Measurements from ENCODE around the gene RAD51C. TPM values are rescaled to one million over a fixed set of nuclear protein-coding genes. Genes with fewer than 3 reads are reported as not detected.
A peak's percentile ranks its signal among the peaks of the same experiment; 100 is the strongest.
"Not testable (repeated sequence)": the region's sequence is repeated elsewhere in the genome, so short reads cannot be mapped to it uniquely, and the experiment has no call there.

RAD51C gene
- total RNA-seq, result 48.7 and 49.5 TPM in 2 replicates
- long read RNA-seq, transcript RAD51C-201 (9 exons, 2,591 nt), result major isoform, 54 of 116 reads
- long read RNA-seq, partial matches to known transcripts, result 3 of 116 reads
- long read RNA-seq, other reads (novel, unspliced or antisense), result 52 of 116 reads

DNA sequence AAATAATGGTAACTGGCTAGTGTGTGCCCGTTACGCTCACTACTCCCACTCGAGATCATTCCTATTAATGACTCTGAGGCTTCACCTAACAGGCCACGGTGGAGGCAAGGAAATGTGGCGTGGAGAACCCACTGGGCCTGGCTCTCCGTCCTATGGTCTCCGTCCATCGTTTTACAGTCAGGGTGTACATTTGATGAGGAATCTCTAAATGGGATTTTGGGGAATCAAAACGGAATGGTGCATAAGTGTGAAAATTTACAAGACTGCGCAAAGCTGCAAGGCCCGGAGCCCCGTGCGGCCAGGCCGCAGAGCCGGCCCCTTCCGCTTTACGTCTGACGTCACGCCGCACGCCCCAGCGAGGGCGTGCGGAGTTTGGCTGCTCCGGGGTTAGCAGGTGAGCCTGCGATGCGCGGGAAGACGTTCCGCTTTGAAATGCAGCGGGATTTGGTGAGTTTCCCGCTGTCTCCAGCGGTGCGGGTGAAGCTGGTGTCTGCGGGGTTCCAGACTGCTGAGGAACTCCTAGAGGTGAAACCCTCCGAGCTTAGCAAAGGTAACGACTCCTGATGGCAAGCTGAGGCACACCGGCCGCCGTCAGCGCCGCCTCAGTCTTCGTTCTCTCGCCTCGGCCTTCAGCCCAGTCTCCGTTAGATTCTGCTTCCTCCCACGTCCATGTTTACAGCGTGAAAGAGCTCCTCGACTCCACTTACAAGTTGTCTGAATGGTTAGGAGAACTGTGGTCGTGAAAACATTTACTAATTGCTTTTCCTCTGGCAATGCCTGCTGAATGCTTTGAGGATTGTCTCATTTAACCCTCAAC, at the start of gene RAD51C:
RAD51C (plus strand) TSS at position 364 of the 817 bp plus-strand sequence; CDS start at position 406, 42 bp downstream.
- Mint-ChIP-seq H3K4me3 (peak within 1 kb of the TSS; percentile 88), H3K27me3 (ENCODE audit: low read depth) (no peaks in the 10 kb centered on the region), H3K9me3 (no peaks in the 10 kb centered on the region), H3K4me1 (peaks cover 25% of the 10 kb centered on the region), H3K36me3 (ENCODE audit: low read depth) (no peaks in the 10 kb centered on the region), H3K27ac (ENCODE audit: unreplicated experiment) (peak within 1 kb of the TSS; percentile 92)
- peak; percentile 54 for DNase-seq (ENCODE audit: low read depth, low spot score)
- TF ChIP-seq, protein P1, sequence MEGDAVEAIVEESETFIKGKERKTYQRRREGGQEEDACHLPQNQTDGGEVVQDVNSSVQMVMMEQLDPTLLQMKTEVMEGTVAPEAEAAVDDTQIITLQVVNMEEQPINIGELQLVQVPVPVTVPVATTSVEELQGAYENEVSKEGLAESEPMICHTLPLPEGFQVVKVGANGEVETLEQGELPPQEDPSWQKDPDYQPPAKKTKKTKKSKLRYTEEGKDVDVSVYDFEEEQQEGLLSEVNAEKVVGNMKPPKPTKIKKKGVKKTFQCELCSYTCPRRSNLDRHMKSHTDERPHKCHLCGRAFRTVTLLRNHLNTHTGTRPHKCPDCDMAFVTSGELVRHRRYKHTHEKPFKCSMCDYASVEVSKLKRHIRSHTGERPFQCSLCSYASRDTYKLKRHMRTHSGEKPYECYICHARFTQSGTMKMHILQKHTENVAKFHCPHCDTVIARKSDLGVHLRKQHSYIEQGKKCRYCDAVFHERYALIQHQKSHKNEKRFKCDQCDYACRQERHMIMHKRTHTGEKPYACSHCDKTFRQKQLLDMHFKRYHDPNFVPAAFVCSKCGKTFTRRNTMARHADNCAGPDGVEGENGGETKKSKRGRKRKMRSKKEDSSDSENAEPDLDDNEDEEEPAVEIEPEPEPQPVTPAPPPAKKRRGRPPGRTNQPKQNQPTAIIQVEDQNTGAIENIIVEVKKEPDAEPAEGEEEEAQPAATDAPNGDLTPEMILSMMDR (conservative IDR thresholded peaks at IDR 0.05), result no peak

- no peak overlapping the region for H3K4me3 Mint-ChIP-seq
- TF ChIP-seq, protein P1 (conservative IDR thresholded peaks at IDR 0.05), result no peak
- no peaks in the 10 kb centered on the region for H3K4me1 Mint-ChIP-seq
- no peaks in the 10 kb centered on the region for H3K9me3 Mint-ChIP-seq
- DNase-seq (ENCODE audit: low read depth, low spot score), result no peak
- H3K27me3 Mint-ChIP-seq (ENCODE audit: low read depth), result no peaks in the 10 kb centered on the region
- H3K27ac Mint-ChIP-seq (ENCODE audit: unreplicated experiment), result no peak overlapping the region
- no peaks in the 10 kb centered on the region for H3K36me3 Mint-ChIP-seq (ENCODE audit: low read depth)
Measured at GRCh38 chr17:58643147-58643546, 49.3 kb upstream of the RAD51C start.

DNA sequence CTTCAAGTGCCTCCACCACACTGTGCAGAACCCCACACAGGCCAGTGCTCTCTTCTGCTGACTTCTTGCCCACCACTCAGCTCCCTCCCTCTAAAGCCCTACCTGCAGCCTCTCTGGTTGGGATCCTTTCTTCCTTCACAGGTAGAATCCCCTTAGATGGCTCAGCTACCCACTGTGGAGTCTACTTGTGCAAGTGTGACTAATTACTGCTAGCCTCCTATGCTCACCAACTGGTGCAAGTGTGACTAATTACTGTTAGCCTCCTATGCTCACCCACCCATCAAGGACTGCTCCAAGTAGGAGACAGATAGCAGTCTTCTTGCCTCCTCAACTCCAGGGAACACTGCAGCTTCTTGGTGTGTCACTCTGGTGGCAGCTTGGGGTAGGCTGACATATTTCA, 44.2 kb upstream of the RAD51C start:
- Mint-ChIP-seq H3K4me3 (no peak overlapping the region), H3K9me3 (no peaks in the 10 kb centered on the region), H3K27ac (ENCODE audit: unreplicated experiment) (no peak overlapping the region), H3K36me3 (ENCODE audit: low read depth) (no peaks in the 10 kb centered on the region), H3K27me3 (ENCODE audit: low read depth) (no peaks in the 10 kb centered on the region), H3K4me1 (no peaks in the 10 kb centered on the region)
- DNase-seq (ENCODE audit: low read depth, low spot score), result no peak
- TF ChIP-seq, protein P1 (conservative IDR thresholded peaks at IDR 0.05), result no peak

DNA sequence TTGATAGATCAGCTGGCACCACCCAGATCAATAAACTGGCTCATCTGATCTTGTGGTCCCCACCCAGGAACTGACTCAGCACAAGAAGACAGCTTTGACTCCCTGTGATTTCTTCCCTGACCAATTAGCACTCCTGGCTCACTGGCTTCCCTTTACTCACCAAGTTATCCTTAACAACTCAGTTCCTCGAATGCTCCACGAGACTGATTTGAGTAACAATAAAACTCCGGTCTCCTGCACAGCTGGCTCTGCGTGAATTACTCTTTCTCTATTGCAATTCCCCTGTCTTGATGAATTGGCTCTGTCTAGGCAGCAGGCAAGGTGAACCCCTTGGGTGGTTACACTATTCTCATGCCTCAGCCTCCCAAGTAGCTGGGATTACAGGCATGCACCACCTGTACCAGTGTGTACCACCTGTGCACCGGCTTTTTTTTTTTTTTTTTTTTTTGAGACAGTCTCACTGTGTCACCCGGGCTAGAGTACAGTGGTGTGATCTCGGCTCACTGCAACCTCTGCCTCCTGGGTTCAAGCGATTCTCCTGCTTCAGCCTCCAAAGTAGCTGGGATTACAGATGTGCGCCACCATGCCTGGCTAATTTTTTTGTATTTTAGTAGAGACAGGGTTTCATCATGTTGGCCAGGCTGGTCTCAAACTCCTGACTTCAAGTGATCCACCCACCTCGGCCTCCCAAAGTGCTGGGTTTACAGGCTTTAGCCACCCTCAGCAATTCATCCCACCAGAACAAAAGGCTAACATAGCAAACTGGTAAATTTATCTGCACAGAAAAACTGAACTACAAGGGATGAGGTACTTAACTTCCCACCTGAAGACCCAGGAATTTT, 34.2 kb upstream of the RAD51C start:
- not testable (repeated sequence) for H3K36me3 Mint-ChIP-seq (ENCODE audit: low read depth); H3K9me3 Mint-ChIP-seq; H3K27me3 Mint-ChIP-seq (ENCODE audit: low read depth); H3K27ac Mint-ChIP-seq (ENCODE audit: unreplicated experiment)
- Mint-ChIP-seq H3K4me1 (peaks cover 15% of the 10 kb centered on the region), H3K4me3 (peak overlapping the region; percentile 92)
- peak; percentile 8 for DNase-seq (ENCODE audit: low read depth, low spot score)

GRCh38 chr17:58658804-58659713, 33.3 kb upstream of the RAD51C start:
- peak overlapping the region; percentile 100 for H3K27ac Mint-ChIP-seq (ENCODE audit: unreplicated experiment)

GRCh38 chr17:58659714-58660084, 32.7 kb upstream of the RAD51C start:
- H3K9me3 Mint-ChIP-seq, result not testable (repeated sequence)
- H3K4me1 Mint-ChIP-seq, result peaks cover 15% of the 10 kb centered on the region

More at GRCh38 chr17:58658804-58659713, 33.3 kb upstream of the RAD51C start:
- TF ChIP-seq, protein P1 (conservative IDR thresholded peaks at IDR 0.05), result no peak
- peak; percentile 88 for DNase-seq (ENCODE audit: low read depth, low spot score)
- peaks cover 7% of the 10 kb centered on the region for H3K27me3 Mint-ChIP-seq (ENCODE audit: low read depth)
- peaks cover 5% of the 10 kb centered on the region for H3K36me3 Mint-ChIP-seq (ENCODE audit: low read depth)
- peaks cover 15% of the 10 kb centered on the region for H3K4me1 Mint-ChIP-seq
- H3K9me3 Mint-ChIP-seq, result peaks cover 5% of the 10 kb centered on the region
- H3K4me3 Mint-ChIP-seq, result peak overlapping the region; percentile 92

More at GRCh38 chr17:58659714-58660084, 32.7 kb upstream of the RAD51C start:
- not testable (repeated sequence) for H3K27me3 Mint-ChIP-seq (ENCODE audit: low read depth); DNase-seq (ENCODE audit: low read depth, low spot score); H3K36me3 Mint-ChIP-seq (ENCODE audit: low read depth); H3K27ac Mint-ChIP-seq (ENCODE audit: unreplicated experiment)
- peak overlapping the region; percentile 92 for H3K4me3 Mint-ChIP-seq

Measured in neural crest cell (in vitro differentiated cells).